H1 (cell line): ENCODE data around the gene CTNNBL1.

ENCODE experiments used
- ASH2L ChIP-seq: fragments of 200-600, 300-600 bp; sonication (generic); IDR thresholded peaks from one replicate; pipeline ENCODE4 v1.7.1; 2017; ENCODE audit warnings: low read length
- CBX5 ChIP-seq: fragments of 300-800, 300-1000 bp; sonication (generic); IDR thresholded peaks from 2 replicates; pipeline ENCODE4 v1.7.1; 2016; ENCODE audit warnings: antibody characterized with exemption, low read length, low read depth
- CEBPB ChIP-seq: IDR thresholded peaks from 2 replicates; pipeline ENCODE4 v1.6.1; 2012; ENCODE audit warnings: low read depth, low read length
- CHD1 ChIP-seq: IDR thresholded peaks from 2 replicates; pipeline ENCODE4 v1.6.1; 2012; ENCODE audit warnings: low read depth, low read length, improper control_type of control experiment
- CHD2 ChIP-seq: IDR thresholded peaks from 2 replicates; pipeline ENCODE4 v1.6.1; 2012; ENCODE audit warnings: low read length, improper control_type of control experiment
- EP300 ChIP-seq, 2 experiments: IDR thresholded peaks; 1 replicate in 1 of 2; 2 replicates in 1 of 2; pipeline ENCODE4 v1.6.1; 2011 to 2012; ENCODE audit warnings: low read depth in 2 of 2, low read length in 2 of 2, mild to moderate bottlenecking in 2 of 2, borderline replicate concordance in 1 of 2, inconsistent platforms in 1 of 2, moderate library complexity in 1 of 2
- EZH2 ChIP-seq: fragments of 200-600 bp; sonication (generic); IDR thresholded peaks from 2 replicates; pipeline ENCODE4 v1.7.1; 2012; ENCODE audit warnings: low read depth, mild to moderate bottlenecking, moderate library complexity, low read length, inconsistent platforms; ENCODE audit not compliant: severe bottlenecking
- KDM1A ChIP-seq: fragments of 200-600, 300-600 bp; sonication (generic); IDR thresholded peaks from 2 replicates; pipeline ENCODE4 v1.7.1; 2016; ENCODE audit warnings: mild to moderate bottlenecking, low read length, borderline replicate concordance
- NRF1 ChIP-seq: IDR thresholded peaks from 2 replicates; pipeline ENCODE4 v1.6.1; 2011; ENCODE audit warnings: mild to moderate bottlenecking, low read depth, low read length, improper control_type of control experiment
- POLR2A ChIP-seq, 2 experiments: IDR thresholded peaks; 1 replicate in 1 of 2; 2 replicates in 1 of 2; pipeline ENCODE4 v1.6.1; 2011; ENCODE audit warnings: low read depth in 2 of 2, low read length in 2 of 2, mild to moderate bottlenecking in 2 of 2; ENCODE audit errors: control extremely low read depth in 1 of 2
- POLR2AphosphoS5 ChIP-seq: IDR thresholded peaks from 2 replicates; pipeline ENCODE4 v1.6.1; 2011; ENCODE audit warnings: low read depth, low read length
- SIX5 ChIP-seq: IDR thresholded peaks from 2 replicates; pipeline ENCODE4 v1.6.1; 2011; ENCODE audit warnings: mild to moderate bottlenecking, low read depth, low read length
- TAF1 ChIP-seq: IDR thresholded peaks from 2 replicates; pipeline ENCODE4 v1.6.1; 2011; ENCODE audit warnings: mild to moderate bottlenecking, low read depth, low read length
- TF ChIP-seq, protein P1 (sequence below), 3 experiments: IDR thresholded peaks; 1 replicate in 2 of 3; 2 replicates in 1 of 3; pipeline versions ENCODE4 v1.5.1 to v1.6.1; 2011; ENCODE audit warnings: low read length in 3 of 3, mild to moderate bottlenecking in 3 of 3, inconsistent platforms in 2 of 3, low read depth in 1 of 3, moderate library complexity in 1 of 3; ENCODE audit not compliant: insufficient read depth in 1 of 3; ENCODE audit errors: control extremely low read depth in 1 of 3

DNA sequence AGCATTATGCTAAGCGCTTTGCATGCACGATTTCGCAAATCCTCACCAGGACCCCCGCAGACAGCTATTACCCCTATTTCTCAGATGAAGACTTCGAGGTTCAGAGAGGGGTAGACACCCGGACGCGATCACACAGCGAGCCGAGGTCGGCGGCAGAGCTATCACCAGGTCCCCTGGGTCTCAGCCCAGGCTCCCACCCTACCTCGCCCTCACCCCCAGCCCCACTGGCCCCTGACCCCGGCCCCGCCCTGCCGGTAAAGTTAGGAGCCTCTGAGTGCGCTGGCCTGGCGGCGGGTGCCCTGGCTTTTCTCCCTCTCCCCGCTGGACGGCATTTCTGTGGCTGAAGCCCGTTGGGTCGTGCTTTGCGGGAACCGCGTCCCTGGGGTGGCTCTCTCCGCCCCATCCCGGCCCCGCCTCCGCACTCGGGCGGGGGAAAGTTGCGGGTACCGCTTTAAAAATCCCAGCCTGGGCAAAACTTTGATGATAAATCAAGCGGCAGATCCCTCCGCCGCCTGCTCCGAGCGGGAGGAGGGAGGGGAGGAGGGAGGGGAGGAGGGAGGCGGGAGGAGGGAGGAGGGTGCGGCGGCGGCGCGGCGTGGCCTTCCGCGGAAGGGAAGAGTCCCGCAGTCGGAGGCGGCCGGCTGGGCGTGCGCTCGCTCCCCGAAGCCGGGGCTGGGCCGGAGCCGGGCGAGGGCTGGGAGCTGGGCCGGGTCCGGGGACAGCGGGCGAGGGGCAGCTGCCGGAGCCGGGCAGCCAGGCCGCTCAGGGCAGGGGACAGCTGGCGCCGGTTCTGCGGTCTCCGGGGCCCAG is 208.9 kb downstream of the CTNNBL1 start, which contains the start of gene VSTM2L:
- peak; percentile 99; the same call in 1 of the 2 replicates for TF ChIP-seq KDM1A
- TF ChIP-seq CHD2, result no peak
- no peak for TF ChIP-seq EP300 (IDR thresholded peaks at IDR 0.05; ENCODE audit: borderline replicate concordance in 1 of 2, low read depth in 2 of 2, low read length in 2 of 2)
- TF ChIP-seq, protein P1, sequence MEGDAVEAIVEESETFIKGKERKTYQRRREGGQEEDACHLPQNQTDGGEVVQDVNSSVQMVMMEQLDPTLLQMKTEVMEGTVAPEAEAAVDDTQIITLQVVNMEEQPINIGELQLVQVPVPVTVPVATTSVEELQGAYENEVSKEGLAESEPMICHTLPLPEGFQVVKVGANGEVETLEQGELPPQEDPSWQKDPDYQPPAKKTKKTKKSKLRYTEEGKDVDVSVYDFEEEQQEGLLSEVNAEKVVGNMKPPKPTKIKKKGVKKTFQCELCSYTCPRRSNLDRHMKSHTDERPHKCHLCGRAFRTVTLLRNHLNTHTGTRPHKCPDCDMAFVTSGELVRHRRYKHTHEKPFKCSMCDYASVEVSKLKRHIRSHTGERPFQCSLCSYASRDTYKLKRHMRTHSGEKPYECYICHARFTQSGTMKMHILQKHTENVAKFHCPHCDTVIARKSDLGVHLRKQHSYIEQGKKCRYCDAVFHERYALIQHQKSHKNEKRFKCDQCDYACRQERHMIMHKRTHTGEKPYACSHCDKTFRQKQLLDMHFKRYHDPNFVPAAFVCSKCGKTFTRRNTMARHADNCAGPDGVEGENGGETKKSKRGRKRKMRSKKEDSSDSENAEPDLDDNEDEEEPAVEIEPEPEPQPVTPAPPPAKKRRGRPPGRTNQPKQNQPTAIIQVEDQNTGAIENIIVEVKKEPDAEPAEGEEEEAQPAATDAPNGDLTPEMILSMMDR (IDR thresholded peaks at IDR 0.05; ENCODE audit: control extremely low read depth in 1 of 3, insufficient read depth in 1 of 3, low read depth in 1 of 3, low read length in 3 of 3), result no peak
- TF ChIP-seq TAF1, result peak; percentile 56; the same call in 1 of the 2 replicates
- TF ChIP-seq POLR2A (IDR thresholded peaks at IDR 0.05; ENCODE audit: control extremely low read depth in 1 of 2, low read depth in 2 of 2, low read length in 2 of 2), result no peak
- no peak for TF ChIP-seq CBX5
- TF ChIP-seq NRF1, result no peak
- no peak for TF ChIP-seq CEBPB
- no peak for TF ChIP-seq CHD1
- TF ChIP-seq POLR2AphosphoS5, result no peak
- TF ChIP-seq SIX5, result no peak
- no peak for TF ChIP-seq ASH2L
- TF ChIP-seq EZH2, result no peak
